B cell (primary cell): ENCODE data around the gene CCDC160.
"Not testable (repeated sequence)": the region's sequence is repeated elsewhere in the genome, so short reads cannot be mapped to it uniquely, and the experiment has no call there.

Experiments
- EZH2 ChIP-seq: IDR thresholded peaks from 2 replicates; pipeline ENCODE4 v1.6.1; 2012; ENCODE audit warnings: borderline replicate concordance, low read depth, mild to moderate bottlenecking, moderate library complexity, low read length; ENCODE audit not compliant: insufficient read depth, poor library complexity, severe bottlenecking
- TF ChIP-seq, protein P1 (sequence below): fragments of 200-600 bp; IDR thresholded peaks from one replicate; pipeline ENCODE4 v1.8.0; 2022; ENCODE audit warnings: antibody characterized with exemption, mild to moderate bottlenecking

DNA sequence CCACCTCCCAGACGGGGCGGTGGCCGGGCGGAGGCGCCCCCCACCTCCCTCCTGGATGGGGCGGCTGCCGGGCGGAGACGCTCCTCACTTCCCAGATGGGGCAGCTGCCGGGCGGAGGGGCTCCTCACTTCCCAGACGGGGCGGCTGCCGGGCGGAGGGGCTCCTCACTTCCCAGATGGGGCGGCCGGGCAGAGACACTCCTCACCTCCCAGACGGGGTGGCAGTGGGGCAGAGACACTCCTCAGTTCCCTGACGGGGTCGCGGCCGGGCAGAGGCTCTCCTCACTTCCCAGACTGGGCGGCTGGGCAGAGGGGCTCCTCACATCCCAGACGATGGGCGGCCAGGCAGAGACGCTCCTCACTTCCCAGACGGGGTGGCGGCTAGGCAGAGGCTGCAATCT lies 49.0 kb downstream of the CCDC160 start:
- TF ChIP-seq, protein P1, sequence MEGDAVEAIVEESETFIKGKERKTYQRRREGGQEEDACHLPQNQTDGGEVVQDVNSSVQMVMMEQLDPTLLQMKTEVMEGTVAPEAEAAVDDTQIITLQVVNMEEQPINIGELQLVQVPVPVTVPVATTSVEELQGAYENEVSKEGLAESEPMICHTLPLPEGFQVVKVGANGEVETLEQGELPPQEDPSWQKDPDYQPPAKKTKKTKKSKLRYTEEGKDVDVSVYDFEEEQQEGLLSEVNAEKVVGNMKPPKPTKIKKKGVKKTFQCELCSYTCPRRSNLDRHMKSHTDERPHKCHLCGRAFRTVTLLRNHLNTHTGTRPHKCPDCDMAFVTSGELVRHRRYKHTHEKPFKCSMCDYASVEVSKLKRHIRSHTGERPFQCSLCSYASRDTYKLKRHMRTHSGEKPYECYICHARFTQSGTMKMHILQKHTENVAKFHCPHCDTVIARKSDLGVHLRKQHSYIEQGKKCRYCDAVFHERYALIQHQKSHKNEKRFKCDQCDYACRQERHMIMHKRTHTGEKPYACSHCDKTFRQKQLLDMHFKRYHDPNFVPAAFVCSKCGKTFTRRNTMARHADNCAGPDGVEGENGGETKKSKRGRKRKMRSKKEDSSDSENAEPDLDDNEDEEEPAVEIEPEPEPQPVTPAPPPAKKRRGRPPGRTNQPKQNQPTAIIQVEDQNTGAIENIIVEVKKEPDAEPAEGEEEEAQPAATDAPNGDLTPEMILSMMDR: not testable (repeated sequence)
- TF ChIP-seq EZH2: not testable (repeated sequence)
